Upper lobe of left lung (tissue), 6 donors: ENCODE measurements around the gene SLC66A3. TPM values are rescaled to one million over a fixed set of nuclear protein-coding genes. Genes with fewer than 3 reads are reported as not detected.

Experiments
- total RNA-seq, 6 donors: library from RNA; depleted of rRNA in 4 of 6; stranded (reverse); fragments of >200 nt in 4 of 6; gene quantifications; one replicate each; pipeline versions ENCODE4 v1.1.0 to v1.2.1, GENCODE V29; 2016 to 2021
- donor health status: DM: no; HTN: no; CAD: no; lungs with moderate emphysema.
- donor health status: DM: no; HTN: yes; CAD: no; lungs with severe emphysema.

The SLC66A3 gene
- total RNA-seq, 6 donors from 2014 or later: 24.2 to 54.6 (median 43.4) TPM

Other genes with a start within 250 kb of the SLC66A3 start
- 1 to 10 TPM in 1 of 6 donors, under 1 TPM in 1, not detected in 4; 0.15 to 1.1 TPM for gene KCNF1, start 243.5 kb upstream of the SLC66A3 start, total RNA-seq
- gene ROCK2, start 189.2 kb downstream of the SLC66A3 start, total RNA-seq: 10 to 100 TPM; 37.6 to 99.7 (median 56.2) TPM